Epithelial cell of proximal tubule (primary cell): Measurements from ENCODE around the gene AKR1C1. TPM values are rescaled to one million over a fixed set of nuclear protein-coding genes. Genes with fewer than 3 reads are reported as not detected.
"Not testable (repeated sequence)": the region's sequence is repeated elsewhere in the genome, so short reads cannot be mapped to it uniquely, and the experiment has no call there.

Experiments used
- DNase-seq: peaks from one replicate; pipeline ENCODE4 v3.0.0-alpha.2; 2011; ENCODE audit warnings: low read depth
- H3K4me3 ChIP-seq: 2 replicates; pipeline ENCODE4 v1.5.1; 2011; ENCODE audit warnings: low read depth, mild to moderate bottlenecking, low read length
- total RNA-seq: library from RNA; depleted of rRNA; stranded (reverse); fragments of >200 nt; gene quantifications from 2 replicates; pipeline ENCODE4 v1.2.3, GENCODE V29; 2015
- TF ChIP-seq, protein P1 (sequence below): conservative IDR thresholded peaks from 2 replicates; pipeline ENCODE4 v1.5.1; 2012; ENCODE audit warnings: low read depth, mild to moderate bottlenecking, low read length

The AKR1C1 gene
- total RNA-seq, result 1.0 and 1.6 TPM in 2 replicates

DNA sequence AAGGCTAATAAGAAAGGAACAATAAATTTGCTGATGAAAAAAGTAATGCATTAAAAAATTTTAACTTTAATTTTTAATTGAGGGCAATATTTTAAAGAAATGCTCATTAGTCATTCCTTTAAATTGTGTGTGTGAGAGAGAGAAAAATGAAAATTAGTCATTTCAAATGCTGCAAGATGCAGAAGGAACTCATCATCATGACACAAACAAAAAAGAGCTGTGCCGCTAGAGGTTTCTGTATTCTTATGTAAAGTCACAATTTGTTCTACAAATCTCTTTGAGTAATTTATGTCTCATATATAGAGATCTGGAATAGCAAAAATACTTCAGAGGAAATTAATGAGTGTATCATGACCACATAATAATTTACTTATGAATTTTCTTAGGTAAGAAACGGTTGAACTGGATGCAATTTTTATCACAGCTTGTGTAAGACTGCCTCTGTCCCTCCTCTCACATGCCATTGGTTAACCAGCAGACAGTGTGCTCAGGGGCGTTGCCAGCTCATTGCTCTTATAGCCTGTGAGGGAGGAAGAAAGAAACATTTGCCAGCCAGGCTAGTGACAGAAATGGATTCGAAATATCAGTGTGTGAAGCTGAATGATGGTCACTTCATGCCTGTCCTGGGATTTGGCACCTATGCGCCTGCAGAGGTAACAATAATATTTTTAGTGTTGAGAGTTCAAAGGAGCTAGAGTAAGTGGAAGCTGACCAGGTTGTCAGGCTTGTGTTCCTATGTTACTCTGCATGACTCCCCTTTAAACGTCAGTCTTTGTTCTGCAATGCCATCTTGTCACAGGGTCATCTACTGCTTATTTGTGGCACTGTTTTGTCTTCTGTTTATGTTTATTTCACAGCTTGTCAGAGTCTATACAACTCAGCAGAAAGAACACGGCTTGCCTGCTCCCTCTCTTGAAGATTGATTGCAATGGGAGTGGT, at the start of gene AKR1C1:
AKR1C1 (plus strand) TSS at position 540 of the 939 bp plus-strand sequence; CDS start at position 570, 30 bp downstream.
- DNase-seq, result not testable (repeated sequence)
- H3K4me3 ChIP-seq, result peak within 1 kb of the TSS; percentile 37

DNA sequence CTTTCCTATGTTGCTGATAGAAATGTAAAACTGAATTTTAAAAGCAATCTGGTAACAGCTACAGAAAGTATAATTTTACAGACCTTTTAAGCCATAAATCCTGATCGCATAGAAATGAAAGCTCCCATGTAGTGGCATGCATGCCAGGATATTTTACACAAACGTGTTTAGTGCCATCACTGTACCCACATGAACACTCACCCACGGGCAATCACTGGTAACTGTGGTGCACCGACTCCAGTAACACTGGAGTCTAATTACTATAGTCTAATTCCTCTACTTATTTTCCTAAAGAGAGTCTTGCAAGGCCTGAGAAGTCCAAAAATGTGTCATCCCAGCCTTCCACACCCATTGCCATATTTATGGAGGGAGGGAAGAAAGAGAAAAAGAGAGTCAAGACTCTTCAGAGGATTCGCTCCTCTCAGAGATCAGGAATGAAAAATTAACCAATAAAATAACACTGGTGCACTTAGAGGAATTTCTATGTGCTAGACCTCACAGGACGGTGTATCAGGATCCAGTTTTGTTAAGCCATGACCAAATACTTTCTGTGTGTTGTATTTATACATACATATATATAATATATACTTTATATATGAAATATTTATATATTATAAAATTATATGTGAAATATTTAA, 48.9 kb upstream of the AKR1C1 start:
- no peak overlapping the region for H3K4me3 ChIP-seq
- no peak for DNase-seq
- TF ChIP-seq, protein P1, sequence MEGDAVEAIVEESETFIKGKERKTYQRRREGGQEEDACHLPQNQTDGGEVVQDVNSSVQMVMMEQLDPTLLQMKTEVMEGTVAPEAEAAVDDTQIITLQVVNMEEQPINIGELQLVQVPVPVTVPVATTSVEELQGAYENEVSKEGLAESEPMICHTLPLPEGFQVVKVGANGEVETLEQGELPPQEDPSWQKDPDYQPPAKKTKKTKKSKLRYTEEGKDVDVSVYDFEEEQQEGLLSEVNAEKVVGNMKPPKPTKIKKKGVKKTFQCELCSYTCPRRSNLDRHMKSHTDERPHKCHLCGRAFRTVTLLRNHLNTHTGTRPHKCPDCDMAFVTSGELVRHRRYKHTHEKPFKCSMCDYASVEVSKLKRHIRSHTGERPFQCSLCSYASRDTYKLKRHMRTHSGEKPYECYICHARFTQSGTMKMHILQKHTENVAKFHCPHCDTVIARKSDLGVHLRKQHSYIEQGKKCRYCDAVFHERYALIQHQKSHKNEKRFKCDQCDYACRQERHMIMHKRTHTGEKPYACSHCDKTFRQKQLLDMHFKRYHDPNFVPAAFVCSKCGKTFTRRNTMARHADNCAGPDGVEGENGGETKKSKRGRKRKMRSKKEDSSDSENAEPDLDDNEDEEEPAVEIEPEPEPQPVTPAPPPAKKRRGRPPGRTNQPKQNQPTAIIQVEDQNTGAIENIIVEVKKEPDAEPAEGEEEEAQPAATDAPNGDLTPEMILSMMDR, result no peak

DNA sequence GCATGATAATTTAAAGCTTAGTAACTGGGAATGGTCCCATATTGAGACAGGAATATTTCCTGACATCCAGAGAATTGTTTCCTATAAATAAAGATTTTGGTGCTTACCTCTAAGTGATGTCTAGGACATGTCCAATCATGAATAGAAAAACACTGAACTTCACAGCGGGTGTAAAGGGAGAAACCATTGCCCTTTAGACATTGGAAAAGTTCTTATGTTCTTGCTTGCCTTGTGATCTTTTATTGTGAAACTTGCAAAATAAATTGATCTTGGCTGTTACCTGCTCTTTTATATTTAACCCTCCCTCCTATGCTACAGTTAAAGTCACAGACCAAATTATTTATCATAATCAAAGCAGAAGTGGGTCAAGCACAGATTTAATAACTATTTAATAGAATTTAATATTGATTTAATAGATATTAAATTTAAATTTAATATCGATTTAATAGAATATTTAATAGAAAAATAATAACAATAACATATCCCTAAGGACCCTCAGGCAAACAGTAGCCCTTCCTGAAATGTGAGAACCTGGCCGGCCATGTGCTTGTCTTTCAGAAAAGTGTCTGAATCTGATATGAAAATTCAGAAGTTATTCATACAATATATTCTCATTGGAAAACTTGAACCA, 47.0 kb upstream of the AKR1C1 start:
- DNase-seq, result no peak
- TF ChIP-seq, protein P1, result no peak
- H3K4me3 ChIP-seq, result no peak overlapping the region

DNA sequence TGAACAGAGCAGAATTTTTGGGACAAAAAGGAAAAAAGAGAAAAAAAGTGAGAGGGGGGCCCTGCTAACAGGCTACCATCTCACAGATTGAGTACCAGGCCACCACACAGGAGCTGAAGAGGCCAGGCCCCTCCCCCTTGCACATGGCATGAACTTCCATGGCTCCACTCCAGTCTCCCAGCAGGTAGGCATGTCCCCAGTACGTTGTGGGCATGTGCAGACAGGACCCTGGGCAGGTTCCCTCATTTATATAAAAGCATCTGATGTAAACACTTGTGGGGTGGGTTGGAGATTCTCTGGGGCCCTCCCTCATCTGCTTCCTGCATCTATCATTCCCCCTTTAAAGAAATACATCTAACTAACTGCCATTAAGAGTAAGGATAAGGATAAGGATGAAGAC, 45.0 kb upstream of the AKR1C1 start:
- TF ChIP-seq, protein P1, result no peak
- H3K4me3 ChIP-seq, result no peak overlapping the region
- DNase-seq, result no peak

DNA sequence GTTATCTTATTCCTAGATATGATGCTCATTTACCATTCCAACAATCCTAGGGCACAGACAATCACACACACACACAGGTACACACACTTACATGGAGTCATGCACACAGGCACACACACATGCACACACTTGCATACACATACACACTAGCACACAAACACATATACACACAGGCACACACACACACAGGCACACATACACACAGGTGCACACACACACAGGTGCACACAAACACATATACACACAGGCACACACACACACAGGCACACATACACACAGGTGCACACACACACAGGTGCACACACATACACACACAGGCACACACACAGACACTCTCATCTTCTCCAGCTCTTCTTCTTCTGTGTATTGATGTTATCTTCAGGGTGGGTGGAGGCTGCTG, 38.7 kb upstream of the AKR1C1 start:
- DNase-seq, H3K4me3 ChIP-seq: not testable (repeated sequence)

DNA sequence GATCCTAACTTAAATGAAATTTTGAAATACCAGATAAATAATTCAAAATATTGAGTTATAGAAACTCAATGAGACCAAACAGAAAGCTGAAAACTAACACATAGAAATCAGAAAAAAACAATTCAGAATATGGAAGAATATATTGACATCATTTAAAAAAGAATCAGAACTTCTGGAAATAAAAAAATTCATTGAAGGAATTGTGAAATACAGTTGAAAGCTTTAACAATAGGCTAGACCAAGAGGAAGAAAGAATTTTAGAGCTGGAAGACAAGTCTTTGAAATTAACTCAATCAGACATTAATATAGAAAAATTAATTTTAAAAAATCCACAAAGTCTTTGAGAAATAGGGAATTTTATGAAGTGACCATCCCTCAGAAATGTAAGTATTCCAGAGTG, 36.8 kb upstream of the AKR1C1 start:
- no peak for DNase-seq
- H3K4me3 ChIP-seq, result no peak overlapping the region
- TF ChIP-seq, protein P1, result no peak

DNA sequence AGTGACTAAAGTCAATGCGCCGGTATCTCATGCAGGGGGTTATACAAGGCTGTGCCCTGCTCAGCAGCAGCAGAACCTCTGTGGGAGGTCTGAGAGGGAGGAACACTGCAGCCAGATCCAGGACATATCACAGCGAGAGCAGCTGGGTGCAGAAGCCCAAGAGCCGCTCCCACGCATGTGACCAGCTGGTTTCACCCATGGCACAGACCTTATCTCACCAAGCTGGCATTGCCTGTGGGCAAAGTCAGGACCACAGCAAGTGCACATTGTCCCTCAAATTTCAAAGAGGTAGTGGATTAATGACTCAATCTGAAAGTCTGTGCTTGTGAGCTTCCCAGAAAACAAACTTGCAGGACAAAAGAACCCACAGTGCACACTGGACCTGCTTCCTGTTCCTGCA, 31.6 kb upstream of the AKR1C1 start:
- H3K4me3 ChIP-seq, result no peak overlapping the region
- DNase-seq, result no peak
- TF ChIP-seq, protein P1, result no peak
